ENCODE measurements around the gene CHRND. TPM values are rescaled to one million over a fixed set of nuclear protein-coding genes. Genes with fewer than 3 reads are reported as not detected.

Gene CHRND
- total RNA-seq, 4 donors from 2014 or later = not detected

GRCh38 chr2:232547991-232548390, 22.0 kb downstream of the CHRND start:
- H3K36me3 ChIP-seq = peaks cover 0 to 9% (median 0%) of the 10 kb centered on the region in 3 donors
- DNase-seq = no peak
- TF ChIP-seq POLR2A (IDR thresholded peaks at IDR 0.05) (no peak), CTCF (IDR thresholded peaks at IDR 0.05) (no peak)
- no peaks in the 10 kb centered on the region for H3K9me3 ChIP-seq
- no peak overlapping the region for H3K27ac ChIP-seq
- no peak overlapping the region for H3K4me3 ChIP-seq
- peaks cover 0 to 20% (median 3%) of the 10 kb centered on the region in 4 donors for H3K4me1 ChIP-seq
- no peaks in the 10 kb centered on the region for H3K27me3 ChIP-seq

- H3K4me1 ChIP-seq = peaks cover 0 to 29% (median 3%) of the 10 kb centered on the region in 4 donors
- DNase-seq = no peak
- peak overlapping the region; percentile 64 to 97 (median 86) for H3K4me3 ChIP-seq
- TF ChIP-seq CTCF (IDR thresholded peaks at IDR 0.05) (no peak), POLR2A (IDR thresholded peaks at IDR 0.05) (no peak)
- H3K27ac ChIP-seq = peak overlapping the region; percentile 95 to 99 (median 97)
- peaks cover 0 to 11% (median 0%) of the 10 kb centered on the region in 3 donors for H3K36me3 ChIP-seq
- H3K9me3 ChIP-seq = no peaks in the 10 kb centered on the region
- H3K27me3 ChIP-seq = no peaks in the 10 kb centered on the region
Observed at GRCh38 chr2:232549655-232550353, 23.8 kb downstream of the CHRND start.

- H3K9me3 ChIP-seq = no peaks in the 10 kb centered on the region
- H3K27ac ChIP-seq = peak within 1 kb of the TSS; percentile 95 to 99 (median 97)
- H3K27me3 ChIP-seq = no peaks in the 10 kb centered on the region
- H3K4me3 ChIP-seq = peak within 1 kb of the TSS; percentile 64 to 97 (median 86)
- H3K4me1 ChIP-seq = peaks cover 0 to 31% (median 3%) of the 10 kb centered on the region in 4 donors
- peak; percentile 13 to 48 (median 42) for TF ChIP-seq CTCF (IDR thresholded peaks at IDR 0.05)
- peak; percentile 79 to 86 for TF ChIP-seq POLR2A (IDR thresholded peaks at IDR 0.05)
- peak; percentile 90 to 97 (median 96) for DNase-seq
- peaks cover 0 to 13% (median 0%) of the 10 kb centered on the region in 3 donors for H3K36me3 ChIP-seq
Observed at GRCh38 chr2:232550354-232551249, 24.6 kb downstream of the CHRND start, which contains the start of the genes EIF4E2 and TIGD1. Gene EIF4E2 (plus strand): TSS chr2:232550689. CDS start chr2:232550725, 36 bp downstream. Gene TIGD1 (minus strand): TSS chr2:232550557. CDS start chr2:232549882, 675 bp downstream.

GRCh38 chr2:232551250-232551638, 25.3 kb downstream of the CHRND start:
- Histone ChIP-seq H3K27me3 (no peaks in the 10 kb centered on the region), H3K4me3 (peak overlapping the region; percentile 64 to 97 (median 86)), H3K27ac (peak overlapping the region; percentile 95 to 99 (median 97)), H3K4me1 (peaks cover 0 to 31% (median 3%) of the 10 kb centered on the region in 4 donors), H3K9me3 (no peaks in the 10 kb centered on the region), H3K36me3 (peaks cover 0 to 15% (median 0%) of the 10 kb centered on the region in 3 donors)
- no peak for DNase-seq
- TF ChIP-seq CTCF (IDR thresholded peaks at IDR 0.05) (no peak), POLR2A (IDR thresholded peaks at IDR 0.05) (no peak)

- Histone ChIP-seq H3K4me1 (peaks cover 0 to 34% (median 3%) of the 10 kb centered on the region in 4 donors), H3K4me3 (peak overlapping the region in 3 of 4 donors; percentile 64 to 87 (median 85))
Observed at GRCh38 chr2:232551776-232552175, 25.8 kb downstream of the CHRND start.

More at GRCh38 chr2:232551776-232552175, 25.8 kb downstream of the CHRND start:
- no peak for TF ChIP-seq CTCF (IDR thresholded peaks at IDR 0.05)
- no peak for TF ChIP-seq POLR2A (IDR thresholded peaks at IDR 0.05)
- H3K9me3 ChIP-seq = no peaks in the 10 kb centered on the region
- H3K36me3 ChIP-seq = peaks cover 0 to 20% (median 0%) of the 10 kb centered on the region in 3 donors
- H3K27me3 ChIP-seq = no peaks in the 10 kb centered on the region
- peak overlapping the region in 1 of 4 donors; percentile 97 for H3K27ac ChIP-seq
- no peak for DNase-seq
